ENCODE measurements around the gene FOXK1.

FOXK1 gene

DNA sequence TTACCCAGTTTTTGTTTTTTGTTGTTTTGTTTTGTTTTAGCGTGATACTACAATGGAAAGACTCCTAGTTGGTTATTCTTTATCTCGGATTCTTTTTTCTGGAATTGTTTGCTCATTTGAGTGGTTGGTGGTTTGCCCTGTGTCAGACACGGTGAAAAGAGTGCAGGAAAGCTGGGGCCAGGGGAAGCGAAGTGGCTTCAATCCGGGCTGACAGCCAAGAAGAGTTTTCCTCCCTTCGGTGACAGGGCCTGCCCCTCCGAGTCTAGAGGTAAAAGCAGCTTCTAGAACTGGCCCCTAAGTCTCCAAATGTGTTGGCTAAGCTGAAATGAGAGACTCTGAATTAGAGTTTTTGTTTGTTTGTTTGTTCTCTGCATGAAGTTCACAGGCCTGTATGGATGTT, 87.7 kb downstream of the FOXK1 start:
- peaks cover 71% of the 10 kb centered on the region for H3K36me3 Mint-ChIP-seq (ENCODE audit: low read depth)
- H3K4me3 Mint-ChIP-seq = no peak overlapping the region
- H3K27me3 Mint-ChIP-seq = no peaks in the 10 kb centered on the region
- H3K27ac Mint-ChIP-seq = no peak overlapping the region
- H3K9me3 Mint-ChIP-seq = no peaks in the 10 kb centered on the region
- intact Hi-C loops (cut with micrococcal nuclease) = no loop called here
- peaks cover 14% of the 10 kb centered on the region for H3K4me1 Mint-ChIP-seq (ENCODE audit: low read depth)

DNA sequence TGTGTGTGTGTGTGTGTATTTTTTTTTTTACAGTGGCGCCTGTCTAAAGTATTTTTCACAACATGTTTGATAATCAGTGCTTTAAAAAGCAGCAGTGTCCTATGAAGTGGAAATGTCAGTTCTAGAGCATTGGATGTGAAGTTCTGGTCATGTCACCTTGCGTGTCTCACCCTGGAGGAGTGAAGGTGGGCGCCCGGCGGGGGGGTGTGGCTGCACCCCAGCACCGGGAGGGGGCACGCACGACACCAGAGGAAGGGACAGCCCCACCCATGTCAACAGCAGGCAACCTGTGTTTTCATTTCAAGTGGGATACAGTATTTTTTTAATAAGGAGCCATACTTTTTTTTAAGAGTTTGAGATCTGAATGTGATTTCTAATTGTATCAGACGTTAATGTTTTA, 88.8 kb downstream of the FOXK1 start:
- Mint-ChIP-seq H3K4me3 (no peak overlapping the region), H3K27me3 (no peaks in the 10 kb centered on the region), H3K27ac (no peak overlapping the region), H3K4me1 (ENCODE audit: low read depth) (peaks cover 15% of the 10 kb centered on the region), H3K36me3 (ENCODE audit: low read depth) (peaks cover 69% of the 10 kb centered on the region), H3K9me3 (no peaks in the 10 kb centered on the region)
- intact Hi-C loops (cut with micrococcal nuclease) = no loop called here

DNA sequence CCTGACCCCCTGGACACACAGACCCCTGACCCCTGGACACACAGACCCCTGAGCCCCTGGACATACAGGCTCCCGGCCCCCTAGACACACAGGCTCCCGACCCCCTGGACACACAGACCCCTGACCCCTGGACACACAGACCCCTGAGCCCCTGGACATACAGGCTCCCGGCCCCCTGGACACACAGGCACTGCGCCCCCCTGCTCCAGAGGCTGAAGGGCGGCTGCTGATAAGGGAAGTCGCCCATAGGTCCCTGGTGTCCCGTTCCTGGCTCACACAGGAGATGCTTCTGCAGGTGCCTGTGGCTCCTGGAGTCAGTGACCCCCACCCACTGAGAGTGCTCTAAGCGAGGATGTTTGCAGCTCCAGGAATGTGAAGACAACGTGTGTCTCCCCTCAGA, 89.6 kb downstream of the FOXK1 start:
- Mint-ChIP-seq H3K27me3 (no peaks in the 10 kb centered on the region), H3K9me3 (no peaks in the 10 kb centered on the region), H3K4me1 (ENCODE audit: low read depth) (peaks cover 18% of the 10 kb centered on the region), H3K27ac (no peak overlapping the region), H3K4me3 (no peak overlapping the region), H3K36me3 (ENCODE audit: low read depth) (peaks cover 69% of the 10 kb centered on the region)
- intact Hi-C loops (cut with micrococcal nuclease) = no loop called here

DNA sequence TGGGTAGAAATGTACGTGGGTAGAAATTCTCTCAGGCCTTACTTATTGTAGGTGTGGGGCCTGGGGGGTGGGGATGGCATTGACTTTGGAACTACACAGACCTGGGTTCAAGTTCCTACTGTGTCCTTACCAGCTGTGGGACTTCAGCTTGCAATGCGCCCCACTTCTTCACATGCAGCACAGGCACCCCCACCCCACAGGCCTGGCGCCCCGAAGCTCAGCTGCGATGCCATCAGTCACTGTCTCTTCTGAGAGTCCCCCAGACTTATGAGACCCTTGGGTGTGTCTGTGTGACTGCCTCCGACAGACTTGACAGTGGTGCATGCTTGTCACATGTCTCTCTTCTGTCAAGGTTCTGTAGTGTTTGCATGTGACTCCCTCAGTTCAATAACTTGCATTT, 90.2 kb downstream of the FOXK1 start:
- H3K4me1 Mint-ChIP-seq (ENCODE audit: low read depth) = peaks cover 22% of the 10 kb centered on the region
- no peak overlapping the region for H3K27ac Mint-ChIP-seq
- no peaks in the 10 kb centered on the region for H3K9me3 Mint-ChIP-seq
- intact Hi-C loops (cut with micrococcal nuclease) = no loop called here
- H3K27me3 Mint-ChIP-seq = no peaks in the 10 kb centered on the region
- no peak overlapping the region for H3K4me3 Mint-ChIP-seq
- H3K36me3 Mint-ChIP-seq (ENCODE audit: low read depth) = peaks cover 69% of the 10 kb centered on the region

DNA sequence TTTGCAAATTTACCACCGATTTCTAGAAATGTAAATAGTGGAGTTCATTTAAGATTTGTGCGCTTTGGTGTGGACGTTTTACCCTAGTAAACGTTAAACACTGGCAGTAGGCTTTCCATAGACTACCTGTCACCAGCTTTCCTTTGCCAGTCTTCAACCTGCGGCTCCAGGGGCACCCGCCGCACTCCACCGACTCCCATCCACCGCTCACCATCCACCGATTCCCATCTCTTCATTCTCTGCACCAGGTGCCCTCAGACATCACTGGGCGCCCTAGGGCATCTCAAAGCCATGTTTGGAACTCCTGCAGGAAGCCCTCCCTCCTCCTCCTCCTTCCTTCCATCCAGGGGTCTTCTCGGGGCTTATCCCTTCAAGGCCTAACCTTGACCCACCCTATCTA, 91.9 kb downstream of the FOXK1 start:
- Mint-ChIP-seq H3K27ac (peak overlapping the region; percentile 100), H3K4me3 (peak overlapping the region; percentile 100), H3K4me1 (ENCODE audit: low read depth) (peaks cover 35% of the 10 kb centered on the region), H3K9me3 (no peaks in the 10 kb centered on the region), H3K36me3 (ENCODE audit: low read depth) (peaks cover 68% of the 10 kb centered on the region), H3K27me3 (no peaks in the 10 kb centered on the region)
- intact Hi-C loops (cut with micrococcal nuclease) = loop anchor here (2.0 kb wide), 2 partner anchors 29 to 133 kb away; no protein-coding TSS in a partner anchor

DNA sequence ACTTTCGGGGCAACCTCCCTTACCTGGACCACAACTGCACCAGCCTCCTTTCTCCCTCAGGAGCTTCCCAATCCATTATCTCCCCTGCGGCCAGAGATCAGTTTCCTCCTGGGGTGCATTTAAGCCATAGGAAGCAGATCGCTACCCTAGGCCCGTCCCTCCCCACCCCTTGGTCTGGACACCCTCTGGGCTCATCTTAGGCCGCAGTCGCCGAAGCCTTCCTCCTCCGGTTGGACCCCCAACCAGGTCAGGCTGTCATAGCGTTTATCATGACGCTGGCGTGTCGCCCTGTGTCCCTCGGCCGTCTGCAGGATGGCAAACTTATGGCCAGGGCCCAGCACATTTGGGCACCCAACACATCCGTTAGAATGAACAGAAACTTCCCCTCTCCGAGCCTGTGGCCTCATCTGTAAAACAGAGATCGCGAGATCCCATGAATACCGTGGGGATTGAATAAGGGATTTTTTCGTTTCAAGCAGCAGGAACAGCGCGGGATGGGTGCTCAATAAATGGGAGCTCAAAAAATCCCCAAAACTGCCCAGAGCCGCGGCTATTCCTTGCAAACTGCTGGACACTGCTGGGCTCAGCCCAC, 92.7 kb downstream of the FOXK1 start:
- Mint-ChIP-seq H3K27ac (peak overlapping the region; percentile 100), H3K4me1 (ENCODE audit: low read depth) (peaks cover 35% of the 10 kb centered on the region)
- intact Hi-C loops (cut with micrococcal nuclease) = loop anchor here (2.0 kb wide), 2 partner anchors 30 to 134 kb away; no protein-coding TSS in a partner anchor

DNA sequence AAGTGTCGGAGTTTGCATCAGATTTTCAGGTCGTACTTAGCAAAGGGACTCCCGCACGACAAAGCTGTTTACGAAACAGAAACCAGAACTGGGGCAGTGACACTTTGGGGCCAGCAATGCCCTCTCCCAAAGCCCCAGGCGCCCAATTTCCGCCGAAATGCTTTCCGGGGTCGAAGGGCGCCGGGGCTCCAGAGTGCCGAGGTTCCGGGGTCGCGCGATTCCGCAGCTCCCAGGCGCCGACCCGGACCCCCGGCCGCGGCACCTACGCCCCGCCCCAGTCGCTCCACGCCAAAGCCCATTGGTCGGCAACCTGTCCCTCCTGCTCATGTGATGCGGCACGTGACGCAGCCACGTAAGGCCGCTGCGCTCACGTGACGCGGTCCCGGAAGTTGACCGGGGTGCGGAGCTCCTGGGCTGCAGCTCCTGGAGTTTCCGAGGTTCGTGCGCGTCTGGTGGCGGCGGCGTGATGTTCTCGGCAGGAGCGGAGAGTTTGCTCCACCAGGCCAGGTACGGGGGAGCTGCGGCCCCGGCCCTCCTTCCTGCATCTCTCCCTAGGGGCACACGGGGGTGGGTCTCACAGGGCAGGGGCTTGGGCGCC, 93.3 kb downstream of the FOXK1 start, which contains the start of gene AP5Z1:
AP5Z1 (plus strand) TSS at position 374 of the 598 bp plus-strand sequence; CDS start at position 467, 93 bp downstream.
- H3K9me3 Mint-ChIP-seq = no peaks in the 10 kb centered on the region
- H3K4me1 Mint-ChIP-seq (ENCODE audit: low read depth) = peaks cover 35% of the 10 kb centered on the region
- intact Hi-C loops (cut with micrococcal nuclease) = loop anchor here (2.0 kb wide), 2 partner anchors 31 to 135 kb away; no protein-coding TSS in a partner anchor
- H3K36me3 Mint-ChIP-seq (ENCODE audit: low read depth) = peaks cover 69% of the 10 kb centered on the region
- no peaks in the 10 kb centered on the region for H3K27me3 Mint-ChIP-seq
- H3K4me3 Mint-ChIP-seq = peak within 1 kb of the TSS; percentile 100
- H3K27ac Mint-ChIP-seq = peak within 1 kb of the TSS; percentile 100

More for the DNA sequence above, 92.7 kb downstream of the FOXK1 start:
- Mint-ChIP-seq H3K4me3 (peak overlapping the region; percentile 100), H3K36me3 (ENCODE audit: low read depth) (peaks cover 65% of the 10 kb centered on the region), H3K27me3 (no peaks in the 10 kb centered on the region), H3K9me3 (no peaks in the 10 kb centered on the region)

DNA sequence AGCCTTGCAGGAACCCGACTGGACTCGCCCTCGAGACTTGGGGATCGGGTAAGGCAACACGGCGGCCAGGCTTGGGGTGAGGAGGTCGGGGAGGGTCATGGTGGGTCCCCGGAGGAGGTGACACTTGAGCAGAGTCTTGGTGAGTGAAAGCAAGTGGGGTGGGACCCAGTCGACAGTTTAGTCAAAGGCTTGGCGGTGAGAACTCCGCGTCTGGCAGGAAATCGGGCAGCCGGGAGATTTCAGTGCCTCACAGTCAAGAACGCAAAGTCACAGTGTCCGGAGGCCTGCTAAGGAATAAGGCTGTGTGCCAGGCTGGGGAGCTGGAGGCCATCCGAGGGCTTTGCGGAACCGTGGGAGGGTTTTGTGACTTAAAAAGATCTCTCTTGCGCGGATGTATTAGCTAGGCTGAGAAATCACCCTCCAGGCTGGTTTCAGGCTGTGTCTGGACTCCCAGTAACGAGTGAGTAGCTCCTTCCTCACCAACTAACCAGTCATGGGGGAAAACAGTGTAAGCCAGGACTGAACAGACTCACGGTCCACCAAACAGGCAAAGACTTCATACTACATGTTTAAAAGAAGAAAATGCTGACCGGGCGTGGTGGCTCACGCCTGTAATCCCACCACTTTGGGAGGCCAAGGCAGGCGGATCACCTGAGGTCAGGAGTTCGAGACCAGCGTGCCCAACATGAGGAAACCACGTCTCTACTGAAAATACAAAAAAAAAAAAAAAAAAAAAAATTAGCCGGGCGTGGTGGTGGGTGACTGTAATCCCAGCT, 93.9 kb downstream of the FOXK1 start:
- Mint-ChIP-seq H3K9me3 (no peaks in the 10 kb centered on the region), H3K4me3 (peak overlapping the region; percentile 100), H3K4me1 (ENCODE audit: low read depth) (peaks cover 35% of the 10 kb centered on the region), H3K36me3 (ENCODE audit: low read depth) (peaks cover 69% of the 10 kb centered on the region), H3K27me3 (no peaks in the 10 kb centered on the region), H3K27ac (peak overlapping the region; percentile 100)
- intact Hi-C loops (cut with micrococcal nuclease) = loop anchor here (2.0 kb wide), 2 partner anchors 31 to 135 kb away; no protein-coding TSS in a partner anchor

DNA sequence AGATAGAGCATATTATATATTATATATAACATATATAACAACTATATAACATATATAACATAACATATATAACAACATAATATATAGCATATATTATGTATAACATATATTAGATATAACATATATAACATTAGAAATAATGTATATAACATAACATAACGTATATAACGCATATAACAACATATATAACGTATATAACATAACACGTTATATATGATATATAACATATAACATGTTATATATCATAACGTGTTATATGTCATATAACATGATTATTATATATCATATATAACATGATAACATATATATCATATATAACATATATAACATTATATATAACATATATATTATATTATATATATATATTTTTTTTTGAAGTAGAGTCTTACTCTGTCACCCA, 97.0 kb downstream of the FOXK1 start:
- H3K36me3 Mint-ChIP-seq (ENCODE audit: low read depth) = peaks cover 85% of the 10 kb centered on the region
- intact Hi-C loops (cut with micrococcal nuclease) = no loop called here
- no peaks in the 10 kb centered on the region for H3K9me3 Mint-ChIP-seq
- no peak overlapping the region for H3K27ac Mint-ChIP-seq
- no peaks in the 10 kb centered on the region for H3K27me3 Mint-ChIP-seq
- H3K4me1 Mint-ChIP-seq (ENCODE audit: low read depth) = peaks cover 34% of the 10 kb centered on the region
- no peak overlapping the region for H3K4me3 Mint-ChIP-seq

DNA sequence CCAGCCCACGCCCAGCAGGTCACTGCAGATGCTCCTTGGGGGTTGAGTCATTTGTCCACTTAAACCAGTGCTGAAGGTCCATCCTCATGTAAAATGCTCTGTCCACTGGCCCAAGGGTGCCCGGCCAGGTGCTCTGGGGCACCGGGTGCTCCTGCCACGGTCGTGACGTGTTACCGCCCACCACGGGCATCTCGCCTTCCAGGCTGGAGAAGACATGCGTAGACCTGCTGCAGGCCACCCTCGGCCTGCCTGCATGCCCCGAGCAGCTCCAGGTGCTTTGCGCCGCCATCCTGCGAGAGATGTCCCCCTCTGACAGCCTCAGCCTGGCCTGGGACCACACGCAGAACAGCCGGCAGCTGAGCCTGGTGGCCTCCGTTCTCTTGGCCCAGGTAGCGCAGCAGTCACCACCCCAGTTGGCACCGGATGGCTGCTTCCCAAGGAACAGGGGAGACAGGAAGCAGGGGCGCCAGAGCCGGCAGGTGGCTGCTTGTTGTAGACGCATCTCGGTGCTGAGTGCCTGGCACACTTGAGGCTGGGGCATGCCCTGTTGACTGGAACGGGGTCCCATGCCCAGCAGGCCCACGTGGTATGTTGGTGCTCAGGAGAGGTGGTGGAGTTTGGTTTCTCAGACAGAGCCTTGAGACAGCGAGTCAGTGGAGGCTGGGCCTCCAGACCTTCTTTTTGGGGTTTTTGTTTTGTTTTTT, 99.4 kb downstream of the FOXK1 start:
- Mint-ChIP-seq H3K27me3 (no peaks in the 10 kb centered on the region), H3K4me1 (ENCODE audit: low read depth) (peaks cover 26% of the 10 kb centered on the region), H3K4me3 (no peak overlapping the region), H3K36me3 (ENCODE audit: low read depth) (peaks cover 93% of the 10 kb centered on the region), H3K27ac (no peak overlapping the region), H3K9me3 (no peaks in the 10 kb centered on the region)
- intact Hi-C loops (cut with micrococcal nuclease) = no loop called here

DNA sequence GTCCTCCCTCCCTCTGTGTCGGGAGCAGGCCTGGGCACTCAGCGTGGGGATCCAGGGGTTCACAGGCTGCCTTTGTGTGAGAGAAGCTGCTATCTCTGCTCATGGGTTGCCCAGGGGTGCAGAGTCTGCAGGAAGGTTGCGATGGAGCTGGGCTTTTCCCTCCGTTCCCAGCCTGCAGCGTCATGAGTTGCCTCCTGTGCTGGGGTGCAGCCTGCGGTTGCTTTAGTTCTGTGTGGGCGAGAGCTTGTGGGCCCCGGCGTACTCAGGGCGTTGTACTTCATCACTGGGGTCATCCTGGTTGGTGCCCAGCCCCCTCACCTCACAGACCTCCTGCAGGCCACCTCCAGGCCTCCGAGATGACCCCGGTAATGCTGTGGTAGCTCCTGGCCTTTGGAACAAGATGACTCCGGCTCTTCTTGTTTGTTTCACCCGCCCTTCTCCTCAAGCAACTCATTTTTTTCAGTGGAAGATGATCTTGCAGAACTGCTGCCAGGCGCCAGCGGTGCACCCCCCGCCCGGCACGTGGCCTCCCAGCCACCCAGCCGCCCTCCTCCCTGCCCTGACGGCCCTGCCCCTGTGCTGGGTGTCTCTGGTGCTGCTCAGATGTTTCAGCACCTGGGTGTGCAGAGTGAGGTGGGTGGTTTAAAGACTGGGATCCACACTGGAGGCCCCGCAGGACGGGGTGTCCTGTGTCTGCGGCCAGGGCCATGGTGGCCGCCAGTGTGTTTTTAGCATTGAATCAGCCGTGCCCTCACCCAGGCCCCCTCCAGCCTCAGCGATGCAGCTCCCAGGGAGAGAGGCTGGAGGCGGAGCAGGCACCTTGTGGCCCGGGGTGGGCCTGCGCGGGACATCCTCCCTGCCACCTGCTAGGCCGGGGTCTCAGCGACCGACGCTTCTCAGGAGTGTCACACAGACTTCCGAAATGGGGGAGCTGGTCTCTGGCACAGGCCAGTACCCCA, 100.5 kb downstream of the FOXK1 start:
- peaks cover 17% of the 10 kb centered on the region for H3K4me1 Mint-ChIP-seq (ENCODE audit: low read depth)
- no peak overlapping the region for H3K4me3 Mint-ChIP-seq
- intact Hi-C loops (cut with micrococcal nuclease) = no loop called here
- H3K27me3 Mint-ChIP-seq = no peaks in the 10 kb centered on the region
- H3K9me3 Mint-ChIP-seq = no peaks in the 10 kb centered on the region
- H3K27ac Mint-ChIP-seq = no peak overlapping the region
- peaks cover 93% of the 10 kb centered on the region for H3K36me3 Mint-ChIP-seq (ENCODE audit: low read depth)

DNA sequence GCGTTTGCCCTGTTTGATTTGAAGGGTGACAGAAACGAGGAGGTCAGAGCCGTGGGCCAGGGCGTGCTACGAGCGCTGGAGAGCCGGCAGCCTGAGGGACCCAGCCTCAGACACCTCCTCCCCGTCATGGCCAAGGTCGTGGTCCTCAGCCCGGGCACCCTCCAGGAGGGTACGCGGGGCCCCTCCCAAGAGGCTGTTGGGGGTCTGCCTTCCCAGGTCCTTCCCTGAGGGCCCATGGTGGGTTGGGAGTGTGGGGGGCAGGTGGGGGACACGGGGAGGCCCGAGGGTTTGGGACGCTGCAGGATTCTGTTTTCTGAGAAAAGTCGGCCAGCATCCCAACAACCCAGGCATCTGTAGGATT, 101.2 kb downstream of the FOXK1 start:
- Mint-ChIP-seq H3K4me1 (ENCODE audit: low read depth) (peaks cover 11% of the 10 kb centered on the region), H3K27me3 (no peaks in the 10 kb centered on the region), H3K4me3 (no peak overlapping the region), H3K36me3 (ENCODE audit: low read depth) (peaks cover 93% of the 10 kb centered on the region), H3K9me3 (no peaks in the 10 kb centered on the region), H3K27ac (no peak overlapping the region)
- intact Hi-C loops (cut with micrococcal nuclease) = no loop called here

DNA sequence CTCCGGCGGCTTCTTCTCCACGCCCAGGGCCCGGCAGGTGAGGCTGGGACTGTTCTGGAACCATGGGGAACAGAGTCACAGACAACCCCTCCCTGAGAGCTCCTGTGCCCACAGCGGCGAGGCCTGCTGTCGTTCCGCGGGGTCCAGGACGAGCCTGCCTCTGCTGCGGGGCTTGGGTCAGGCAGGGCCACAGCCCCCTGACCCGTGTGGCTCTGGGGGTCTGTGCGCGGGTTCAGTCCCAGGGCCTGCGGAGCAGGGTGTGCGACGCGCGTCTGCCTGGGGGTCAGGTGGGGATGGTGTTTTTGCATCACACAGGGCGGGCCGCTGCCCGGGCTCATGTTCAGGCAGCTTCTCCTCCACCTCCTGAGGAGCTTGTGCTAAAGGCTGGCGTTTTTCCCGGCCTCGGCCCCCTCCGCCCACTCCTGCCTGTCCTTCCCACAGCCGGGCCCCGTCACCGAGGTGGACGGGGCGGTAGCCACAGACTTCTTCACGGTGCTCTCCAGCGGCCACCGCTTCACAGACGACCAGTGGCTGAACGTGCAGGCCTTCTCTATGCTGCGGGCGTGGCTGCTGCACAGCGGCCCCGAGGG, 101.8 kb downstream of the FOXK1 start:
- Mint-ChIP-seq H3K27ac (no peak overlapping the region), H3K27me3 (no peaks in the 10 kb centered on the region), H3K36me3 (ENCODE audit: low read depth) (peaks cover 96% of the 10 kb centered on the region), H3K4me3 (no peak overlapping the region), H3K4me1 (ENCODE audit: low read depth) (peaks cover 7% of the 10 kb centered on the region), H3K9me3 (no peaks in the 10 kb centered on the region)
- intact Hi-C loops (cut with micrococcal nuclease) = no loop called here
